ENCODE data around the gene AP3B2. TPM values are rescaled to one million over a fixed set of nuclear protein-coding genes. Genes with fewer than 3 reads are reported as not detected.

Gene AP3B2
- total RNA-seq, 2 donors from 2014 or later: 0.92 TPM; not detected in 1

GRCh38 chr15:82662641-82663040, 47.0 kb downstream of the AP3B2 start:
- Histone ChIP-seq H3K9me3 (no peaks in the 10 kb centered on the region), H3K4me3 (no peak overlapping the region), H3K4me1 (ENCODE audit: control insufficient read depth in 1 of 2, low read depth in 2 of 2) (no peaks in the 10 kb centered on the region), H3K27me3 (replicated peaks; ENCODE audit: insufficient read depth) (no peaks in the 10 kb centered on the region), H3K27ac (no peak overlapping the region), H3K36me3 (no peaks in the 10 kb centered on the region)
- no peak for DNase-seq (ENCODE audit: low spot score)
- TF ChIP-seq CTCF (IDR thresholded peaks at IDR 0.05): no peak
- ATAC-seq (ENCODE audit: insufficient number of reproducible peaks, low FRiP score, low read depth): no peak

- no peak overlapping the region for H3K4me3 ChIP-seq
- no peak for TF ChIP-seq CTCF (IDR thresholded peaks at IDR 0.05)
- H3K27ac ChIP-seq: no peak overlapping the region
- H3K27me3 ChIP-seq (replicated peaks; ENCODE audit: insufficient read depth): no peaks in the 10 kb centered on the region
- no peaks in the 10 kb centered on the region for H3K4me1 ChIP-seq (ENCODE audit: control insufficient read depth in 1 of 2, low read depth in 2 of 2)
- DNase-seq (ENCODE audit: low spot score) (no peak), ATAC-seq (ENCODE audit: insufficient number of reproducible peaks, low FRiP score, low read depth) (no peak)
- no peaks in the 10 kb centered on the region for H3K9me3 ChIP-seq
- no peaks in the 10 kb centered on the region for H3K36me3 ChIP-seq
Observed at GRCh38 chr15:82660378-82660777, 49.3 kb downstream of the AP3B2 start.

GRCh38 chr15:82656641-82657266, 52.9 kb downstream of the AP3B2 start:
- Histone ChIP-seq H3K9me3 (no peaks in the 10 kb centered on the region), H3K27me3 (replicated peaks; ENCODE audit: insufficient read depth) (no peaks in the 10 kb centered on the region), H3K27ac (no peak overlapping the region), H3K4me3 (no peak overlapping the region), H3K4me1 (ENCODE audit: control insufficient read depth in 1 of 2, low read depth in 2 of 2) (no peaks in the 10 kb centered on the region), H3K36me3 (no peaks in the 10 kb centered on the region)
- ATAC-seq (ENCODE audit: insufficient number of reproducible peaks, low FRiP score, low read depth) (no peak), DNase-seq (ENCODE audit: low spot score) (no peak)
- TF ChIP-seq CTCF (IDR thresholded peaks at IDR 0.05): no peak

GRCh38 chr15:82655606-82656005, 54.1 kb downstream of the AP3B2 start:
- H3K9me3 ChIP-seq: no peaks in the 10 kb centered on the region
- ATAC-seq (ENCODE audit: insufficient number of reproducible peaks, low FRiP score, low read depth) (no peak), DNase-seq (ENCODE audit: low spot score) (no peak)
- no peak overlapping the region for H3K4me3 ChIP-seq
- H3K36me3 ChIP-seq: no peaks in the 10 kb centered on the region
- no peak for TF ChIP-seq CTCF (IDR thresholded peaks at IDR 0.05)
- no peaks in the 10 kb centered on the region for H3K4me1 ChIP-seq (ENCODE audit: control insufficient read depth in 1 of 2, low read depth in 2 of 2)
- no peaks in the 10 kb centered on the region for H3K27me3 ChIP-seq (replicated peaks; ENCODE audit: insufficient read depth)
- no peak overlapping the region for H3K27ac ChIP-seq

GRCh38 chr15:82653483-82654168, 56.0 kb downstream of the AP3B2 start:
- DNase-seq (ENCODE audit: low spot score) (no peak), ATAC-seq (ENCODE audit: insufficient number of reproducible peaks, low FRiP score, low read depth) (no peak)
- Histone ChIP-seq H3K27ac (no peak overlapping the region), H3K27me3 (replicated peaks; ENCODE audit: insufficient read depth) (no peaks in the 10 kb centered on the region), H3K4me3 (no peak overlapping the region), H3K4me1 (ENCODE audit: control insufficient read depth in 1 of 2, low read depth in 2 of 2) (no peaks in the 10 kb centered on the region), H3K9me3 (no peaks in the 10 kb centered on the region), H3K36me3 (no peaks in the 10 kb centered on the region)
- TF ChIP-seq CTCF (IDR thresholded peaks at IDR 0.05): no peak
